ENCODE data around the gene CBX8. TPM values are rescaled to one million over a fixed set of nuclear protein-coding genes. Genes with fewer than 3 reads are reported as not detected.

Gene CBX8
- total RNA-seq, 1 donor from 2014 or later: 2.7 TPM

GRCh38 chr17:79824234-79824633, 27.4 kb upstream of the CBX8 start:
- no peak for DNase-seq (ENCODE audit: low read depth)
- H3K27me3 ChIP-seq (ENCODE audit: control insufficient read depth, insufficient read depth, low read length): peaks cover 5% of the 10 kb centered on the region
- no peaks in the 10 kb centered on the region for H3K36me3 ChIP-seq (ENCODE audit: control insufficient read depth, insufficient read depth, low read length)
- no peak overlapping the region for H3K4me3 ChIP-seq (ENCODE audit: low read depth, low read length)
- TF ChIP-seq CTCF (IDR thresholded peaks at IDR 0.05; ENCODE audit: insufficient read depth, low read length, poor library complexity, severe bottlenecking): no peak

- Histone ChIP-seq H3K36me3 (ENCODE audit: control insufficient read depth, insufficient read depth, low read length) (no peaks in the 10 kb centered on the region), H3K27me3 (ENCODE audit: control insufficient read depth, insufficient read depth, low read length) (peaks cover 19% of the 10 kb centered on the region), H3K4me3 (ENCODE audit: low read depth, low read length) (no peak overlapping the region)
- no peak for DNase-seq (ENCODE audit: low read depth)
- TF ChIP-seq CTCF (IDR thresholded peaks at IDR 0.05; ENCODE audit: insufficient read depth, low read length, poor library complexity, severe bottlenecking): no peak
These were observed 25.8 kb upstream of the CBX8 start for GRCh38 chr17:79822583-79823124.

GRCh38 chr17:79821331-79822095, 24.6 kb upstream of the CBX8 start:
- H3K4me3 ChIP-seq (ENCODE audit: low read depth, low read length): no peak overlapping the region
- TF ChIP-seq CTCF (IDR thresholded peaks at IDR 0.05; ENCODE audit: insufficient read depth, low read length, poor library complexity, severe bottlenecking): no peak
- no peaks in the 10 kb centered on the region for H3K36me3 ChIP-seq (ENCODE audit: control insufficient read depth, insufficient read depth, low read length)
- DNase-seq (ENCODE audit: low read depth): no peak
- peaks cover 29% of the 10 kb centered on the region for H3K27me3 ChIP-seq (ENCODE audit: control insufficient read depth, insufficient read depth, low read length)

GRCh38 chr17:79820959-79821330, 24.1 kb upstream of the CBX8 start:
- peaks cover 34% of the 10 kb centered on the region for H3K27me3 ChIP-seq (ENCODE audit: control insufficient read depth, insufficient read depth, low read length)
- no peak for DNase-seq (ENCODE audit: low read depth)
- no peak for TF ChIP-seq CTCF (IDR thresholded peaks at IDR 0.05; ENCODE audit: insufficient read depth, low read length, poor library complexity, severe bottlenecking)
- H3K4me3 ChIP-seq (ENCODE audit: low read depth, low read length): no peak overlapping the region
- H3K36me3 ChIP-seq (ENCODE audit: control insufficient read depth, insufficient read depth, low read length): no peaks in the 10 kb centered on the region

GRCh38 chr17:79819534-79820276, 22.8 kb upstream of the CBX8 start:
- H3K27me3 ChIP-seq (ENCODE audit: control insufficient read depth, insufficient read depth, low read length): peaks cover 47% of the 10 kb centered on the region

More at GRCh38 chr17:79819534-79820276, 22.8 kb upstream of the CBX8 start:
- no peak for DNase-seq (ENCODE audit: low read depth)
- TF ChIP-seq CTCF (IDR thresholded peaks at IDR 0.05; ENCODE audit: insufficient read depth, low read length, poor library complexity, severe bottlenecking): no peak
- Histone ChIP-seq H3K4me3 (ENCODE audit: low read depth, low read length) (no peak overlapping the region), H3K36me3 (ENCODE audit: control insufficient read depth, insufficient read depth, low read length) (no peaks in the 10 kb centered on the region)
